ENCODE measurements around the gene MKS1.

- TF ChIP-seq GATA3 (IDR thresholded peaks at IDR 0.05; ENCODE audit: low read depth, low read length) (no peak), GATA2 (IDR thresholded peaks at IDR 0.05; ENCODE audit: low read depth, low read length) (no peak)
Observed at GRCh38 chr17:58250344-58251011, 31.4 kb upstream of the MKS1 start.

Data from SH-SY5Y (cell line).